ENCODE data around the gene TMEM135.

- no peak for TF ChIP-seq CTCF (IDR thresholded peaks at IDR 0.05; ENCODE audit: insufficient read depth, low read depth, low read length)
- no peak for TF ChIP-seq EZH2 (IDR thresholded peaks at IDR 0.05; ENCODE audit: insufficient read depth, low read length)
Measured at GRCh38 chr11:87101956-87102580, 64.3 kb downstream of the TMEM135 start.
